Activated CD8-positive, alpha-beta memory T cell treated with anti-CD3 and anti-CD28 coated beads for 4 hours (primary cell): Measurements from ENCODE around the gene CADM1.

Source experiments
- DNase-seq, 2 donors: peaks; one replicate each; pipeline ENCODE4 v3.0.0-alpha.2; 2020; ENCODE audit warnings: low read depth in 2 of 2

Gene CADM1

GRCh38 chr11:115151010-115151409 lies 353.2 kb downstream of the CADM1 start:
- no peak for DNase-seq

DNA sequence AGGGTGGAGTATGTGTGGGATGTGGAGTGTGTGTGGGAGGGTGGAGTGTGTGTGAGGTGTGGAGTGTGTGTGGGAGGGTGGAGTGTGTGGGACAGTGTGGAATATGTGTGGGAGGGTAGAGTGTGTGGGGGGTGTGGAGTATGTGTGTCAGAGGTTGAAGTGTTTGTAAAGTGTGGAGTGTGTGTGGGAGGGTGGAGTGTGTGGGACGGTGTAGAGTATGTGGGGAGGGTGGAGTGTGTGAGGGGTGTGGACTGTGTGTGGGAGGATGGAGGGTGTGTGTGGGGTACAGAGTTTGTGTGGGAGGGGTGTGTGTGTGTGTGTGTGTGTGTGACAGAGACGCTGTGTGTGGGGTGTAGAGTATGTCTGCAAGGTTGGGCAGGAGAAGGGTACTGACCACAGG lies 355.5 kb downstream of the CADM1 start:
- no peak for DNase-seq

GRCh38 chr11:115148101-115148500 lies 356.1 kb downstream of the CADM1 start:
- no peak for DNase-seq

DNA sequence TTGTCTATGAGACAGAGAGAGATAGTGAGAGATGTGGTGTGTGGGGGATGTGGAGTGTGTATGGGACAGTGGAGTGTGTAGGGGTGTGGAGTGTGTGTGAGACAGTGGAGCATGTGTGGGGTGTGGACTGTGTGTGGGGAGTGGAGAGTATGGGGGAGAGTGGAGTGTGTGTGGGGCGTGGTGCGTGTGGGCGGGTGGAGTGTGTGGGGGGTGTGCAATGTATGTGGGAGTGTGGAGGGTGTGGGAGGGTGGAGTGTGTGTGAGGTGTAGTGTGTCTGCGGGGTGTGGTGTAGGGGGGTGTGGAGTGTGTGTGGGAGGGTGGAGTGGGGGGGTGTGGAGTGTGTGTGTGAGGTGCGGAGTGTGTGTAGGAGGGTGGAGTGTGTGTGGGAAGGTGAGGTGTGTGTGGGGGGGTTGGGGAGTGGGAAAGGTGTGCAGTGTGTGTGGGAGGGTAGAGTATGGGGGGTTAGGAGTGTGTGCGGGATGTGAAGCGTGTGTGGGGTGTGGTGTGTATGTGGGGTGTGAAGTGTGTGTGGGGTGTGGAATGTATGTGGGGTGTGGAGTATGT lies 356.9 kb downstream of the CADM1 start:
- no peak for DNase-seq

GRCh38 chr11:115146425-115146824 lies 357.8 kb downstream of the CADM1 start:
- no peak for DNase-seq

DNA sequence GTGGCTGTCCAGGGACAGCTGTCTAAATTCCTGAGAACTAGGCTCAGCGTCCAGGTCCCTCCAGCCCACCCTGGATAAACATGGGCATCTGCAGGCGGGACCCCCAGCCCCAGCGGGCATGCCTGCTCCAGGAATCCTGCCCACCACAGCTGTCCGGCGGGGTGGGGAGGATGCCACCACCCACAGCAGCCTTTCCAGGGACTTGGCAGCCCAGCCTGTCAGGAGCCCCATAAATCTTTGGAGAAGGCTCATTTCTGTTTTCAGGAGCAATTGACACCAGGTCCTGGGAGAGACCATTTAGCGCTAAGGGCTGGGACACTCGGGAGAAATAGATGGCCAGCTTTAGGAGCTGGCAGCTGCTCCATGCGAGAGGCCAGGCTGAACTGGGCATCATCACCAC lies 358.9 kb downstream of the CADM1 start:
- DNase-seq: no peak

- no peak for DNase-seq
Measured at GRCh38 chr11:115144914-115145313, 359.3 kb downstream of the CADM1 start.

GRCh38 chr11:115144014-115144413 lies 360.2 kb downstream of the CADM1 start:
- no peak for DNase-seq

DNA sequence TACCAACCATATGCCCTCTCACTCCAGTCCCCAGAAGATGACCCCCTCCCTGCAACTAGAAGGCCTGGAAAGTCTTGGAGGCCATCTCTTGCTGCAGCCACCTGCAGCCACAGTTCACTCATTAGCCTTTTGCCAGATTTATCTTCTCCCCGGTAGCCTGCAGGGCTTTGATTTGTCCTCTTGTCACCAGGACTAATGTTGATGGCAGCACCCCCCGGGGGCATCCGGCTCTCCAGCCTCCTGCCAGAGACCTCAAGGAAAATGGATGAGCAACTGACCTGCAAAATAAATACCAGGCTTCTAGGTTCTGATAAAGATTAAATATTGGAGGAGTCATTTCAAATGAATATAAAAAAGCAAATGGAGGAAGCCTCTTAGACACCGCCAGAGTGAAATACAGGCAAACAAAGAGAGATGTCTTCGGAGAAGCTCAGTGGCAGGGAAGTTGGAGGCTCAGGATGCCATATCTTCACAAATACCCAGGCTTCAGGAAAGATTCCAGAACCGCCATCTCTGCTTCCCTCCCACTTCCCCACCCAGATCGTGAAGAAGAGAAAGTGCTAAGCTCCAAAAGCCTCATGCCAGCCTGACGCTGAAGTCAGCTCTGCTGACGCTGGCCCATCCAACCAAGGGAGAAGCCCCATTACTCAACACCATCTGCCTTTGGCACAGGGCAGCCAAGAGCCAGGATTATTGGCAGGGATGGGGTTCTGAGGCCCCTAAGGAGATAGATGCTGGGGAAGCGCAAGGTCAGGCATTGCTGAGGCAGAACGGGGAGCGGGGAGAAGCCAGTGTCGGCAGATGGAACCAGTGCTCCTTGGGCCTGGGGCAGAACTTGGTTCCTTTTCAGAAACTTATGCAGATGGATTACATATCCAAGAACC lies 362.7 kb downstream of the CADM1 start:
- no peak for DNase-seq

DNA sequence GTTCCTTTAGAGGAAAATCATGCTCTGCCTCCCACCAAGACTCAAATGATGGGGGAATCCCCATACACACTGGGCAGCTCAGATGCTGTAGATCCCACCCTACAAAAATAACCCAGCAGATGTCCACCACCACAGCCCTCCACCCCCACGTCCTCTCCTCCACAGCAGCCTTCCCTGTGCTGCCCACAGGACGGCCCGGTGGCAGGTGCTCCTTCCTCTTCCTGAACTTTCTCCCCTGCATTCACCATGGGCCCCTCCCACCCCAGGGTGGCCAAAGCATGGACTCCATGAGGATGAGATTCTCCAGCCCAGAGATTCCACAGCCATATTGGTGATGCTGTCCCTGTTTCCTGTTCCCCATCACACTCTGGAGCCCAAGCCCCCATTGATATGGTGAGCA lies 368.3 kb downstream of the CADM1 start:
- DNase-seq: no peak

- no peak for DNase-seq
Measured at GRCh38 chr11:115134926-115135325, 369.3 kb downstream of the CADM1 start.

DNA sequence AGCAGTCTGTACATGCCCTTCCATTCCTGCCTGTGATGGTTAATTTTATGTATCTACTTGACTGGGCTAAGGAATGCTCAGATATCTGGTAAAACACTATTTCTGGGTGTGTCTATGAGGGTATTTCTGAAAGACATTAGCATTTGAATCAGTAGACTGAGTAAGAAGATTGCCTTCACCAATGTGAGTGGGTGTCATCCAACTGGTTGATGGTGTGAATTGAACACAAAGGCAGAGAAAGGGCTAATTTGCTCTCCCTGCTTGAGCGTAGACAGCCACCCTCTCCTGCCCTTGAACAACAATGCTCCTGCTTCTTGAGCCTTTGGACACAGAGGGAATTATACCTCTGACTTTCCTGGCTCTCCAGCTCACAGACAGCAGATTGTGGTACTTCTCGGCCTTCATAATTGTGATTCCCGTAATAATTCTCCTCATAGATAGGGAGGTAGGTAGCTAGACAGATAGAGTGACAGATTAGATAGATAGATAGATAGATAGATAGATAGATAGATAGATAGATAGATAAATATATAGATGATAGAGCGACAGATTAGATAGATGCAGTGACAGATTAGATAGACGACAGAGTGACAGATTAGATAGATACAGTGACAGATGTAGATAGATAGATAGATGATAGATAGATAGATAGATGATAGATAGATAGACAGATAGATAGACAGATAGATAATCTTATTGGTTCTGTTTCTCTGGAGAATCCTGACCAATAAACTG lies 370.6 kb downstream of the CADM1 start:
- DNase-seq: no peak

- no peak for DNase-seq
Measured at GRCh38 chr11:115132436-115133228, 371.6 kb downstream of the CADM1 start.

GRCh38 chr11:115129473-115130289 lies 374.5 kb downstream of the CADM1 start:
- DNase-seq: no peak

GRCh38 chr11:115128226-115128625 lies 376.0 kb downstream of the CADM1 start:
- DNase-seq: no peak

DNA sequence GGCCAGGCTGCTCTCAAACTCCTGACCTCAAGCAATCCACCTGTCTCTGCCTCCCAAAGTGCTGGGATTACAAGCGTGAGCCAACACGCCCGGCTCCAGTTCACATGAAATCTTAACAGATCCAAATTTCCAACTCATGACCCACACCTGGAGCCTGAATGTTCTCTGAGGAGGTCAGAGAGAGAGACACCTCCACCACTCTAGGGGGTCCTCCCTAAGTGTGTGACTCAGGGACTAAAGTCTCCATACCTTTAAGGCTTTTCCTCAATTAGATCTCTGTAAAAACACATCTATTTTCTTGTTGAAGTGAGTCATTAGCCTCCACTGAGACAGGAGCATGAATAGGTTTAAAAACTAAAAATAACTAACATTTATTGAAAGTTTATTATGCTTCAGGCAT lies 376.4 kb downstream of the CADM1 start:
- DNase-seq: no peak

DNA sequence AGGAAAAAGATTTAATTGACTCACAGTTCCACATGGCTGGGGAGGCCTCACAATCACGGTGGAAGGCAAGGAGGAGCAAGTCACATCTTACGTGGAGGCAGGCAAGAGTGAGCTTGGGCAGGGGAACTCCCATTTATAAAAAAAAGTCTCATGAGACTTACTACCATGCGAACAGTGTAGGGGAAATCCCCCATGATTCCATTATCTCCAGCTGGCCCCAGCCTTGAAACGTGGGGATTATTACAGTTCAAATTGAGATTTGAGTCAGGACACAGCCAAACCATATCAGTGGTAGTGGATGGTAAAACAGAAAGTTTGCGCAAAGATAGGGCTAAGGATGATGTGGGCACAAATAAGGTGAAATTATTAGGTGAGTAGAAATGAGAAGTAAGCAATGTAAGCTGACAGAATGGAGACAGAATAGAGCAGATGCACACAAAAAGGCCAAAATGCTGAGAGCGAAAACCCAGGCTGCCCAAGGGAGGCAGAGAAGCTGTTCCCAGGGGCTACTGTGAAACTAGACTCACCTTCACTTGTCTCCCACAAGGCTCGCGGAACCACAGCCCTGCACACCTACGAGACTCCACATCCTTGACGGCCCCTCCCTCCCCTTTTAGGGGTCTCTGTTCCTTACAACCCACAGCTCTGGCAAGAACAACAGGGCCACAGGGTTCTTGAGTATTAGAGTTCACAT lies 377.6 kb downstream of the CADM1 start:
- DNase-seq: no peak

- no peak for DNase-seq
Measured at GRCh38 chr11:115126092-115126491, 378.1 kb downstream of the CADM1 start.

DNA sequence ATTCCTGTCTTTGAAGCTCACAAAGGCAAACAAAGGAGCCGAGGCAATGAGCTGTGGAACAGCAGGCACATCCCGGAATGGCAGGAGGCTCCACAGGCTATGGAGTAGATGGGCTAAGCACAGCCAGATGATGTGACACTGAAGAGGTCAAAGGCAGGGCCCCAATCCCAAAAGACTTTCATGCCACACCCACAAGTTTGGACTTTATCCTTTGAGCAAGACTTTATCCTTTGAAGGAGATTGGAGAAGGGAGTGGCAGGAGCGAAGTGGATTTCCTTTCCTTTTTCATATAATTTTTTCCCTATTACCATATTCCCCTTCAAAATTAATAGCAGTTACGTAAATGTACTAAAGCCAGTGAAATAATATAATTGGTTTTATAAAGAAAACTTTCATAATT lies 379.4 kb downstream of the CADM1 start:
- no peak for DNase-seq

DNA sequence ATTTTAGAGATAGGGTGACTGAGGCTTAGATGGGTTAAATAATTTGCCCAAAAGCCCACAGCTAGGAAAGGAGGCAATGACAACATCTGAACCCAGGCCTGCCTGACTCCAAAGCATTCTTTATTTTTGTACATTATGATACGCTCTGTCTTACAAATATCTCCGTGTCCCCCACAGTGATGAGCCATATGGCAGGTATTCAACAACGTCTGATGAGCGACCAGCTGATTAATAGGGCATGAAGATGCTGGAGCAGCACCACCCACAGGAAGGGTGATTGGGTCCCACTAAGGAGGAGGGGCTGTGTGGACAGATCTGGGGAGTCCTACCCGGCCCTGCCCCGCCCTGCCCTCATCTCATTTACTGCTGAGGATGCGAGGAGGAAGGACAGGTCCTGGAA lies 380.6 kb downstream of the CADM1 start:
- DNase-seq: no peak

DNA sequence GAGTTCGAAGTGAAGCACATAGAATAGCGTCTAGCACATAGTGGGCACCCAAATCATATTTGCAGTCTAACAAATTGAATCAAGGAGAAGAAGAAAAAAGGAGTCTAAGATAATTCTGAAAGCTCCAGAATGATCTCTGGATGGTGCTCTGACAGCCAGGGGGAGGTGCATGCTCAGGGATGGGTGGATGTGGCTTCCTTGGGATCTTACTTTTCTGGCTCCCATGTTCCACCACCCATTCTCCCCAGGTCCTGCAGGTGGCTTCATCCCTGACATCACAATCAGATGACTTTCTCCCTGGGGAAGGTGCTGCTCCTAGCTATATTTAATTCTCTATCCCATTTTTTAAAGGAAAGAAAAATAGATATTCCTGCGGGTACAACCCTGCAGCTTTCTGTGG lies 381.9 kb downstream of the CADM1 start:
- DNase-seq: no peak
